ENCODE measurements around the gene ZDHHC19.
"Not testable (repeated sequence)": the region's sequence is repeated elsewhere in the genome, so short reads cannot be mapped to it uniquely, and the experiment has no call there.

DNA sequence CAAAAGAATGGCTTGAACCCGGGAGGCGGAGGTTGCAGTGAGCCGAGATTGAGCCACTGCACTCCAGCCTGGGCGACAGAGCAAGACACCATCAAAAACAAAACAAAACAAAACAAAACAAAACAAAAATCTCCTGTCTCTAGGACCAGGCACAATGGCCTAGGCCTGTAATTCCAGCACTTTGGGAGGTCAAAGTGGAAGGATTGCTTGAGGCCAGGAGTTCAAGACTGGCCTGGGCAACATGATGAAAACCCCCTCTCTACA is 27.1 kb downstream of the ZDHHC19 start:
- TF ChIP-seq, protein P1, sequence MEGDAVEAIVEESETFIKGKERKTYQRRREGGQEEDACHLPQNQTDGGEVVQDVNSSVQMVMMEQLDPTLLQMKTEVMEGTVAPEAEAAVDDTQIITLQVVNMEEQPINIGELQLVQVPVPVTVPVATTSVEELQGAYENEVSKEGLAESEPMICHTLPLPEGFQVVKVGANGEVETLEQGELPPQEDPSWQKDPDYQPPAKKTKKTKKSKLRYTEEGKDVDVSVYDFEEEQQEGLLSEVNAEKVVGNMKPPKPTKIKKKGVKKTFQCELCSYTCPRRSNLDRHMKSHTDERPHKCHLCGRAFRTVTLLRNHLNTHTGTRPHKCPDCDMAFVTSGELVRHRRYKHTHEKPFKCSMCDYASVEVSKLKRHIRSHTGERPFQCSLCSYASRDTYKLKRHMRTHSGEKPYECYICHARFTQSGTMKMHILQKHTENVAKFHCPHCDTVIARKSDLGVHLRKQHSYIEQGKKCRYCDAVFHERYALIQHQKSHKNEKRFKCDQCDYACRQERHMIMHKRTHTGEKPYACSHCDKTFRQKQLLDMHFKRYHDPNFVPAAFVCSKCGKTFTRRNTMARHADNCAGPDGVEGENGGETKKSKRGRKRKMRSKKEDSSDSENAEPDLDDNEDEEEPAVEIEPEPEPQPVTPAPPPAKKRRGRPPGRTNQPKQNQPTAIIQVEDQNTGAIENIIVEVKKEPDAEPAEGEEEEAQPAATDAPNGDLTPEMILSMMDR (IDR thresholded peaks at IDR 0.05; ENCODE audit: insufficient read depth, low read depth, low read length): not testable (repeated sequence)
- TF ChIP-seq EZH2 (IDR thresholded peaks at IDR 0.05; ENCODE audit: insufficient read depth, low read length): not testable (repeated sequence)

All from astrocyte (in vitro differentiated cells and primary cell).